GM12891 (cell line): ENCODE results near the gene HTR7.

ENCODE experiments used
- PAX5 ChIP-seq: IDR thresholded peaks from 2 replicates; pipeline ENCODE4 v1.6.1; 2011; ENCODE audit warnings: low read length, moderate library complexity, mild to moderate bottlenecking; ENCODE audit not compliant: insufficient read depth, severe bottlenecking
- POLR2A ChIP-seq: IDR thresholded peaks from 2 replicates; pipeline ENCODE4 v1.6.1; 2011; ENCODE audit warnings: low read depth, low read length, control low read depth
- POLR2AphosphoS5 ChIP-seq: IDR thresholded peaks from 2 replicates; pipeline ENCODE4 v1.6.1; 2011; ENCODE audit warnings: low read depth, low read length, control low read depth
- SPI1 ChIP-seq: IDR thresholded peaks from 2 replicates; pipeline ENCODE4 v1.6.1; 2011; ENCODE audit warnings: low read depth, low read length, control low read depth
- TAF1 ChIP-seq: IDR thresholded peaks from 2 replicates; pipeline ENCODE4 v1.6.1; 2011; ENCODE audit warnings: low read depth, low read length, control low read depth

DNA sequence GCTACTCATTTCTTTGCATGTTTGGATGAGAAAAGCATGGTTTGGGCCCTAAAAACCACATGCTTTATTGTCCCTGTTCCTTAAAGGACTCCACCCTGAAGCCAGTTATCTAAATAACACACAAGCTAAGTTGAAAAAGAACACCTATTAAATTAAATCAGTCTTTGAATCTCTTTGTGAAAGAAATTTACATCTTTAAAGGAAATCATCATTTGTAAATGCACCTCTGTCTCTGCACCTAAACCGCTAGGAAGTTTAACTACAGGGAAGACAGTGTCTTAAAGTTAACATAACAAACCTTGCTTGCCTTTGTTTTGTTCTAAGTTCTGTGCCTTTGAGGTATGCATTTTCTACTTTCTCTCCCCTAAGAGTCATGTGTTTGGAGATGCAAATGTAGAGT, 52.6 kb downstream of the HTR7 start:
- TF ChIP-seq POLR2A (no peak), POLR2AphosphoS5 (no peak), PAX5 (no peak), TAF1 (no peak), SPI1 (no peak)
